GM12878 (cell line): Measurements from ENCODE around the gene LCN12. TPM values are rescaled to one million over a fixed set of nuclear protein-coding genes. Genes with fewer than 3 reads are reported as not detected.

Experiments used
- ATF7 ChIP-seq: fragments of 450-650 bp; IDR thresholded peaks from 2 replicates; pipeline ENCODE4 v1.6.1; 2016; ENCODE audit warnings: low read depth, mild to moderate bottlenecking
- BACH1 ChIP-seq: fragments of 450-650 bp; IDR thresholded peaks from 2 replicates; pipeline ENCODE4 v1.6.1; 2017; ENCODE audit warnings: mild to moderate bottlenecking, borderline replicate concordance
- BCL11A ChIP-seq: IDR thresholded peaks from 2 replicates; pipeline ENCODE4 v1.6.1; 2011; ENCODE audit warnings: low read depth, low read length
- CBFB ChIP-seq: IDR thresholded peaks from 2 replicates; pipeline ENCODE4 v1.6.1; 2016; ENCODE audit warnings: antibody characterized with exemption, low read depth
- CREB1 ChIP-seq: IDR thresholded peaks from 2 replicates; pipeline ENCODE4 v1.6.1; 2012; ENCODE audit warnings: low read depth, mild to moderate bottlenecking, inconsistent platforms
- EED ChIP-seq: sonication (generic); IDR thresholded peaks from 2 replicates; pipeline ENCODE4 v1.6.1; 2016; ENCODE audit warnings: antibody characterized with exemption, low read depth
- EP300 ChIP-seq, 2 experiments: fragments of 150-350 bp in 1 of 2; IDR thresholded peaks; 2 replicates each; pipeline ENCODE4 v1.6.1; 2011 to 2012; ENCODE audit warnings: low read depth in 2 of 2, low read length in 2 of 2, borderline replicate concordance in 1 of 2, improper control_type of control experiment in 1 of 2, inconsistent platforms in 1 of 2; ENCODE audit not compliant: control insufficient read depth in 1 of 2
- FOXM1 ChIP-seq: IDR thresholded peaks from 2 replicates; pipeline ENCODE4 v1.6.1; 2012; ENCODE audit warnings: low read depth, mild to moderate bottlenecking, inconsistent platforms, low read length, moderate library complexity
- GATAD2B ChIP-seq: fragments of 450-650 bp; conservative IDR thresholded peaks from 2 replicates; pipeline ENCODE4 v1.6.1; 2017; ENCODE audit warnings: low read depth, mild to moderate bottlenecking, moderate library complexity
- IKZF1 ChIP-seq: fragments of 450-650 bp; conservative IDR thresholded peaks from 2 replicates; pipeline ENCODE4 v1.6.1; 2017; ENCODE audit warnings: antibody characterized with exemption, mild to moderate bottlenecking
- JUNB ChIP-seq: IDR thresholded peaks from 2 replicates; pipeline ENCODE4 v1.6.1; 2016; ENCODE audit warnings: antibody characterized with exemption, mild to moderate bottlenecking
- NBN ChIP-seq: fragments of 450-650 bp; IDR thresholded peaks from 2 replicates; pipeline ENCODE4 v1.6.1; 2016
- NR2C1 ChIP-seq: fragments of 450-650 bp; IDR thresholded peaks from 2 replicates; pipeline ENCODE4 v1.6.1; 2017; ENCODE audit warnings: antibody characterized with exemption, mild to moderate bottlenecking, moderate library complexity
- NR2F1 ChIP-seq: fragments of 450-650 bp; conservative IDR thresholded peaks from 2 replicates; pipeline ENCODE4 v1.6.1; 2017; ENCODE audit warnings: mild to moderate bottlenecking
- PAX5 ChIP-seq: IDR thresholded peaks from 2 replicates; pipeline ENCODE4 v1.6.1; 2011; ENCODE audit warnings: low read depth, low read length, borderline replicate concordance
- POU2F2 ChIP-seq: IDR thresholded peaks from 3 replicates; pipeline ENCODE4 v1.6.1; 2011; ENCODE audit warnings: low read depth, mild to moderate bottlenecking, low read length, borderline replicate concordance
- RUNX3 ChIP-seq: IDR thresholded peaks from 2 replicates; pipeline ENCODE4 v1.6.1; 2012; ENCODE audit warnings: low read length, inconsistent platforms
- SP1 ChIP-seq: IDR thresholded peaks from one replicate; pipeline ENCODE4 v1.6.1; 2011; ENCODE audit warnings: low read depth, low read length
- SPI1 ChIP-seq: IDR thresholded peaks from 2 replicates; pipeline ENCODE4 v1.6.1; 2011; ENCODE audit warnings: low read depth, mild to moderate bottlenecking, low read length, moderate library complexity, borderline replicate concordance; ENCODE audit not compliant: insufficient read depth
- TBL1XR1 ChIP-seq: IDR thresholded peaks from 2 replicates; pipeline ENCODE4 v1.6.1; 2012; ENCODE audit warnings: low read depth, low read length, improper control_type of control experiment
- YY1 ChIP-seq: IDR thresholded peaks from 2 replicates; pipeline ENCODE4 v1.6.1; 2011; ENCODE audit warnings: low read depth, mild to moderate bottlenecking, low read length
- ZNF384 ChIP-seq: IDR thresholded peaks from 2 replicates; pipeline ENCODE4 v1.6.1; 2012; ENCODE audit warnings: low read depth, mild to moderate bottlenecking, low read length, improper control_type of control experiment, borderline replicate concordance
- ZZZ3 ChIP-seq: IDR thresholded peaks from 2 replicates; pipeline ENCODE4 v1.6.1; 2011; ENCODE audit warnings: low read depth; ENCODE audit not compliant: control insufficient read depth, insufficient read length
- polyA plus RNA-seq, 11 experiments: library from polyadenylated mRNA; depleted of rRNA in 4 of 11; unstranded in 6 of 11; stranded (reverse) in 5 of 11; fragments of >200 nt; fragmentation: Nextera tagmentation in 4 of 11; fragmentation: Illumina TruSeq in 1 of 11; extraction: Ambion mirVana in 4 of 11; extraction: Trizol in 1 of 11; gene quantifications; 1 replicate in 1 of 11; 2 replicates in 10 of 11; pipeline versions ENCODE4 v1.2.1 to v1.2.3, GENCODE V29; 2011 to 2016; ENCODE audit warnings: inconsistent platforms in 2 of 11, missing spikeins in 2 of 11, low read depth in 1 of 11
- total RNA-seq, 4 experiments: library from RNA; depleted of rRNA in 3 of 4; stranded (reverse); fragments of >200 nt in 3 of 4; fragmentation: Illumina TruSeq in 1 of 4; extraction: Trizol in 1 of 4; gene quantifications; 2 replicates each; pipeline versions ENCODE4 v1.2.1 to v1.2.3, GENCODE V29; 2013 to 2021
- TF ChIP-seq, protein P1 (sequence below): fragments of 450-650 bp; IDR thresholded peaks from 2 replicates; pipeline ENCODE4 v1.6.1; 2016; ENCODE audit warnings: mild to moderate bottlenecking
- TF ChIP-seq, protein P2 (sequence below): fragments of 450-650 bp; IDR thresholded peaks from 2 replicates; pipeline ENCODE4 v1.6.1; 2016; ENCODE audit warnings: mild to moderate bottlenecking
- TF ChIP-seq, protein P3 (sequence below): fragments of 450-650 bp; IDR thresholded peaks from 2 replicates; pipeline ENCODE4 v1.6.1; 2017; ENCODE audit warnings: mild to moderate bottlenecking, low read depth, inconsistent platforms; ENCODE audit not compliant: poor library complexity, severe bottlenecking

The LCN12 gene
- total and polyA plus RNA-seq, 10 of the 15 experiments (the other 5 are each of a cell fraction or from before 2014, with no cell fraction given) = 0.06 to 0.64 (median 0.40) TPM; not detected in 3

DNA sequence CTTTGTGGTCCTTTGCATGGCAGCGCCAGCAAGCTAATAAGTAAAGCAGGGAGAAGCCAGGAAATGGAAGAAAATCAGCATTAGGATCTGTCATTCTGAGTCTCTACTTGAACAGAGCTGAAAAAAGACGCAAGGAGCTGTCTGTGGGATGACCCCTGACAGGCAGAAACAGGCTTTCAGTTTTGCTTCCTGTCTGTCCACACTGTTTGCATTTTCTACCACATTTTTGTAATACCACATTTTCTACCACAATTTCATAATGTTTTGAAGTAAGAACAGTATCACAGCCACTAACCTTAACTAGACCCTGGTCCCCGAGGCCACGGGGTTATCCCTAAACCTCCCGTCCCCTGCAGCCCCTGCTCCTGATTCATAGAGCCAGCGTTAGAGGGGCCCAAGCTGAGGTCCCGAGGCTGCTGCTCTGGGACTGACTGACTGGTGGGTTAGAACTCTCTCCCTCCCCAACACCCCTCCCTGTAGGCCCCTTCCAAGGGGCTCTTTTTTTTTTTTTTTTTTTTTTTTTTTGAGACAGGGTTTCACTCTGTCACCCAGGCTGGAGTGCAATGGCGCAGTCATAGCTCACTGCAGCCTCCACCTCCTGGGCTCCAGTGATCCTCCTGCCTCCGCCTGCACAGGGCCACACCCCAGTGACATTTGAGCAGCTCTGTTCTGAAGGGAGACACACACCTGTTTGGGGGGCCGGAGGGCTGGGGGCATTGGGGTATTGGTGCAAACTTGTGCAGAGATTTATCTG is 48.3 kb downstream of the LCN12 start (continued):
- TF ChIP-seq ZZZ3 (no peak), JUNB (peak; percentile 15; the same call in 1 of the 2 replicates), PAX5 (0 out of 2 replicates have a peak, but pooled peaks have one; percentile 33), BACH1 (peak; percentile 23; the same call in 1 of the 2 replicates), SP1 (peak; percentile 44), NR2C1 (peak; percentile 62), CREB1 (no peak), EED (peak; percentile 45; the same call in 1 of the 2 replicates), BCL11A (0 out of 2 replicates have a peak, but pooled peaks have one; percentile 6), SPI1 (0 out of 2 replicates have a peak, but pooled peaks have one; percentile 11), NR2F1 (peak; percentile 99), EP300 (IDR thresholded peaks at IDR 0.05; ENCODE audit: borderline replicate concordance in 1 of 2, control insufficient read depth in 1 of 2, low read depth in 2 of 2, low read length in 2 of 2) (peak; percentile 50 to 51; a peak in 2 of 4 replicates), NBN (peak; percentile 69; the same call in 1 of the 2 replicates), TBL1XR1 (peak; percentile 73; the same call in 1 of the 2 replicates), FOXM1 (no peak), GATAD2B (peak; percentile 9; the same call in 1 of the 2 replicates), YY1 (0 out of 2 replicates have a peak, but pooled peaks have one; percentile 9), POU2F2 (peak; percentile 97; the same call in 2 of the 3 replicates), RUNX3 (peak; percentile 96), ATF7 (peak; percentile 84), ZNF384 (no peak), IKZF1 (peak; percentile 72), CBFB (peak; percentile 84)
- TF ChIP-seq, protein P1, sequence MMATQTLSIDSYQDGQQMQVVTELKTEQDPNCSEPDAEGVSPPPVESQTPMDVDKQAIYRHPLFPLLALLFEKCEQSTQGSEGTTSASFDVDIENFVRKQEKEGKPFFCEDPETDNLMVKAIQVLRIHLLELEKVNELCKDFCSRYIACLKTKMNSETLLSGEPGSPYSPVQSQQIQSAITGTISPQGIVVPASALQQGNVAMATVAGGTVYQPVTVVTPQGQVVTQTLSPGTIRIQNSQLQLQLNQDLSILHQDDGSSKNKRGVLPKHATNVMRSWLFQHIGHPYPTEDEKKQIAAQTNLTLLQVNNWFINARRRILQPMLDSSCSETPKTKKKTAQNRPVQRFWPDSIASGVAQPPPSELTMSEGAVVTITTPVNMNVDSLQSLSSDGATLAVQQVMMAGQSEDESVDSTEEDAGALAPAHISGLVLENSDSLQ = peak; percentile 91
- TF ChIP-seq, protein P2, sequence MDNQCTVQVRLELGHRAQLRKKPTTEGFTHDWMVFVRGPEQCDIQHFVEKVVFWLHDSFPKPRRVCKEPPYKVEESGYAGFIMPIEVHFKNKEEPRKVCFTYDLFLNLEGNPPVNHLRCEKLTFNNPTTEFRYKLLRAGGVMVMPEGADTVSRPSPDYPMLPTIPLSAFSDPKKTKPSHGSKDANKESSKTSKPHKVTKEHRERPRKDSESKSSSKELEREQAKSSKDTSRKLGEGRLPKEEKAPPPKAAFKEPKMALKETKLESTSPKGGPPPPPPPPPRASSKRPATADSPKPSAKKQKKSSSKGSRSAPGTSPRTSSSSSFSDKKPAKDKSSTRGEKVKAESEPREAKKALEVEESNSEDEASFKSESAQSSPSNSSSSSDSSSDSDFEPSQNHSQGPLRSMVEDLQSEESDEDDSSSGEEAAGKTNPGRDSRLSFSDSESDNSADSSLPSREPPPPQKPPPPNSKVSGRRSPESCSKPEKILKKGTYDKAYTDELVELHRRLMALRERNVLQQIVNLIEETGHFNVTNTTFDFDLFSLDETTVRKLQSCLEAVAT = peak; percentile 88
- TF ChIP-seq, protein P3, sequence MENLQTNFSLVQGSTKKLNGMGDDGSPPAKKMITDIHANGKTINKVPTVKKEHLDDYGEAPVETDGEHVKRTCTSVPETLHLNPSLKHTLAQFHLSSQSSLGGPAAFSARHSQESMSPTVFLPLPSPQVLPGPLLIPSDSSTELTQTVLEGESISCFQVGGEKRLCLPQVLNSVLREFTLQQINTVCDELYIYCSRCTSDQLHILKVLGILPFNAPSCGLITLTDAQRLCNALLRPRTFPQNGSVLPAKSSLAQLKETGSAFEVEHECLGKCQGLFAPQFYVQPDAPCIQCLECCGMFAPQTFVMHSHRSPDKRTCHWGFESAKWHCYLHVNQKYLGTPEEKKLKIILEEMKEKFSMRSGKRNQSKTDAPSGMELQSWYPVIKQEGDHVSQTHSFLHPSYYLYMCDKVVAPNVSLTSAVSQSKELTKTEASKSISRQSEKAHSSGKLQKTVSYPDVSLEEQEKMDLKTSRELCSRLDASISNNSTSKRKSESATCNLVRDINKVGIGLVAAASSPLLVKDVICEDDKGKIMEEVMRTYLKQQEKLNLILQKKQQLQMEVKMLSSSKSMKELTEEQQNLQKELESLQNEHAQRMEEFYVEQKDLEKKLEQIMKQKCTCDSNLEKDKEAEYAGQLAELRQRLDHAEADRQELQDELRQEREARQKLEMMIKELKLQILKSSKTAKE = peak; percentile 99
- TF ChIP-seq, all 136 proteins: peak for 33
